Measurements from ENCODE around the gene FHIT.

The FHIT gene

GRCh38 chr3:60094392-60094947, 1156.8 kb downstream of the FHIT start:
- TF ChIP-seq Cebpa-rat (IDR thresholded peaks at IDR 0.05): no peak
- no peaks in the 10 kb centered on the region for H3K27me3 ChIP-seq
- no peaks in the 10 kb centered on the region for H3K4me1 ChIP-seq
- no peaks in the 10 kb centered on the region for H4K20me1 ChIP-seq
- no peak overlapping the region for H3K4me2 ChIP-seq
- H3K9me3 ChIP-seq: peaks cover 11% of the 10 kb centered on the region; the same call in 1 of the 2 replicates
- no peaks in the 10 kb centered on the region for H3K36me3 ChIP-seq
- H3K4me3 ChIP-seq: no peak overlapping the region
- no peak overlapping the region for H3K9ac ChIP-seq
- no peak overlapping the region for H3K27ac ChIP-seq

DNA sequence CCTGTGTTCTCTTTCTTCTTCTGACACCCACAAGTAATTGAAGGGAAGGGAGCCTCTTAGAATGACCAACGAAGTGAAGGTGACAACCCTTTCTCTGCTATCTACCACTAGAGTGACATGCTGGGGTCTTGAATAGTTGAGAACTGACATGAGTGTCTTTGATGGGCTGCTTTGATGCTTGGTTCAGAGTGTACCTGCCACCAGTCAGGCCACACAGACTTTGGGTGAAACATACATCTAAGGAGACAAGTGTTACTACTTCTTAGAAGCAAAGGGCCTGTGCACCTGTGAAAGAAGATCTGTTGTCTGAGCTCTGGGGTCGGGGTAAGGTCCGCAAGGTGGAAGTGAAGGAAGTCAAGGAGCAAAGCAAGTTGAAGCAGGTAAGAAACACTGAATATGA, 1160.7 kb downstream of the FHIT start:
- Histone ChIP-seq H3K9ac (no peak overlapping the region), H3K36me3 (no peaks in the 10 kb centered on the region), H3K27ac (no peak overlapping the region), H3K27me3 (no peaks in the 10 kb centered on the region), H3K4me1 (no peaks in the 10 kb centered on the region), H3K4me3 (no peak overlapping the region), H3K4me2 (no peak overlapping the region), H3K9me3 (peaks cover 15% of the 10 kb centered on the region), H4K20me1 (no peaks in the 10 kb centered on the region)
- TF ChIP-seq Cebpa-rat (IDR thresholded peaks at IDR 0.05): no peak

- Histone ChIP-seq H3K4me3 (no peak overlapping the region), H3K27me3 (no peaks in the 10 kb centered on the region), H3K4me2 (no peak overlapping the region), H4K20me1 (no peaks in the 10 kb centered on the region), H3K9me3 (peaks cover 34% of the 10 kb centered on the region), H3K27ac (no peak overlapping the region), H3K4me1 (peaks cover 12% of the 10 kb centered on the region), H3K9ac (no peak overlapping the region), H3K36me3 (no peaks in the 10 kb centered on the region)
- no peak for TF ChIP-seq Cebpa-rat (IDR thresholded peaks at IDR 0.05)
Measured at GRCh38 chr3:60086811-60087210, 1164.4 kb downstream of the FHIT start.

DNA sequence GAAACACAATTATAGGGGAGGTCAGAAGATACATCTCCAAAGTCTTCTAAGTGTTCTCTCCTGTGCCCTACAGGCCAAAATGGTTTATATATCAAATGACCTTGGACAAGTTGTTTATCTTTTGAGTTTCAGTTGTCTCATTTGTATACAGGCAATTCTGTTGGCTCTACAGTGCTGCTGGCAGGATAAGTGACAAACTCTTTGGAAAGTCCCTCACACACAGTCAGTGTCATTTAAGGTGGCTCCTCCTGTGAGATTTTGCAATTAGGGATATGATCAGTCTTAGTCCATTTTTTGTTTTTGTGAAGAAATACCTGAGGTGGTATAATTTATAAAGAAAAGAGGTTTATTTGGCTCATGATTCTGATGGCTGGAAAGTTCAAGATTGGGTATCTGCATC, 1165.6 kb downstream of the FHIT start:
- H4K20me1 ChIP-seq: no peaks in the 10 kb centered on the region
- H3K27me3 ChIP-seq: no peaks in the 10 kb centered on the region
- H3K9me3 ChIP-seq: peaks cover 34% of the 10 kb centered on the region
- H3K4me2 ChIP-seq: no peak overlapping the region
- no peak overlapping the region for H3K27ac ChIP-seq
- H3K9ac ChIP-seq: no peak overlapping the region
- TF ChIP-seq Cebpa-rat (IDR thresholded peaks at IDR 0.05): no peak
- H3K36me3 ChIP-seq: no peaks in the 10 kb centered on the region
- no peak overlapping the region for H3K4me3 ChIP-seq
- H3K4me1 ChIP-seq: peaks cover 24% of the 10 kb centered on the region

DNA sequence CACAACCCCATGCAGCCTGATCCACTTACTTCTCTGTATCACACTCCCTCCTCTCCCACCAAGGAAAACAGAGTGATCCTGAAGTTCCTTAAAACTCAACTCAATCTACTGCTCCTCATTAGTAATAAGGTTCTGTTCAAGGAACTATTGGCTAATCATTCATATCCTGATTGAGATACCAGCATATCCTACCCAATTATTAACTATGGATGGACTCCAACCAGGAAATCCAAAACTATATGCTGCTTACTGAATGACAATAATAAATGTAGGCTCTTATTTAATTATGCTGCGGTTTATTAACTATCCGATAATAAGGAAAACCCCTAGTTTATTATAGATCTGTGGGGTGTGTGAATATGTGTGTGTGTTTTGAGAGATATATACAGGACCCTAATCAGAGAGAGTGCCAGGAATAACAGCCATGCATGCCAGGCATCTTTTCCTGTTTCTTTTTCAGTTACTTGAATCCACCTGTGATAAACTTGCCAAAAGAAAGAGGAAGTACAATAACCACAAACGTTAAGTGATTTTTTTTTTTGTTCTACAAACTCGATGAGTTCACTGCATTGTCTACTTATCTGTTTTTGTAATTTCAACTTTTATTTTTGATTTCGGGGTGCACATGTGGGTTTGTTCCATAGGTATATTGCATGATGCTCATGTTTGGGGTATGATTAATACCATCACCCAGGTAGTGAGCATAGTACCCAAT, 1169.7 kb downstream of the FHIT start:
- Histone ChIP-seq H3K4me2 (peak overlapping the region; percentile 75), H3K4me3 (peak overlapping the region; percentile 20; the same call in 1 of the 2 replicates), H3K27ac (peak overlapping the region; percentile 51; the same call in 1 of the 2 replicates), H3K9ac (no peak overlapping the region), H3K27me3 (no peaks in the 10 kb centered on the region), H3K9me3 (peaks cover 34% of the 10 kb centered on the region), H4K20me1 (no peaks in the 10 kb centered on the region), H3K4me1 (peaks cover 40% of the 10 kb centered on the region), H3K36me3 (no peaks in the 10 kb centered on the region)
- TF ChIP-seq Cebpa-rat (IDR thresholded peaks at IDR 0.05): no peak

- Histone ChIP-seq H3K4me1 (peaks cover 49% of the 10 kb centered on the region), H3K9ac (no peak overlapping the region), H3K27ac (peak overlapping the region; percentile 28; the same call in 1 of the 2 replicates), H3K27me3 (no peaks in the 10 kb centered on the region), H3K4me2 (peak overlapping the region; percentile 75), H3K4me3 (no peak overlapping the region), H3K36me3 (no peaks in the 10 kb centered on the region), H3K9me3 (peaks cover 26% of the 10 kb centered on the region), H4K20me1 (no peaks in the 10 kb centered on the region)
- no peak for TF ChIP-seq Cebpa-rat (IDR thresholded peaks at IDR 0.05)
Measured at GRCh38 chr3:60080648-60081047, 1170.6 kb downstream of the FHIT start.

GRCh38 chr3:60079076-60079475, 1172.2 kb downstream of the FHIT start:
- H3K9ac ChIP-seq: no peak overlapping the region
- no peak for TF ChIP-seq Cebpa-rat (IDR thresholded peaks at IDR 0.05)
- peaks cover 43% of the 10 kb centered on the region for H3K4me1 ChIP-seq
- H3K9me3 ChIP-seq: peaks cover 25% of the 10 kb centered on the region
- no peaks in the 10 kb centered on the region for H4K20me1 ChIP-seq
- no peaks in the 10 kb centered on the region for H3K36me3 ChIP-seq
- no peaks in the 10 kb centered on the region for H3K27me3 ChIP-seq
- H3K27ac ChIP-seq: peak overlapping the region; percentile 37
- peak overlapping the region; percentile 4; the same call in 1 of the 2 replicates for H3K4me2 ChIP-seq
- H3K4me3 ChIP-seq: no peak overlapping the region

DNA sequence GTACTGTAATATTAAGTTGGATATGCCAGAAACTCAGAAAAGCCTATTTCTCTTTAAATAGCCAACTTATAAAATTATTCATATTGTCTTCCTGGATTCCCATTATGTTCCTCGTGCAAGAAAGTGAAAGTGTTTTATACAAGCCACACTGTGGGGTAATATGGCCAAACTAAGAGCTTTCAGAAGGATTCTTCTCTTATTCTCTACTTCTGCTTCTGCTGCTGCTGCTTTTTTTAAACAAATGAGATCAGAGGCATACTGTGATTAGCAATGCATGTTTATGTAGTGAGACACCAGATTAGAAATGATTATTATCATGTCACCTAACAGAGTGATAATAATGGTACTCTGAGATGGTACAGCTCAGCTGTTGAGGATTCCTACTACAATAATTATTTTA, 1174.9 kb downstream of the FHIT start:
- H3K27me3 ChIP-seq: no peaks in the 10 kb centered on the region
- peak overlapping the region; percentile 52 for H3K4me2 ChIP-seq
- 0 out of 2 replicates have a peak overlapping the region, but pooled peaks have one; percentile 15 for H3K27ac ChIP-seq
- H3K4me3 ChIP-seq: no peak overlapping the region
- no peaks in the 10 kb centered on the region for H4K20me1 ChIP-seq
- H3K9me3 ChIP-seq: peaks cover 26% of the 10 kb centered on the region
- H3K4me1 ChIP-seq: peaks cover 41% of the 10 kb centered on the region
- no peaks in the 10 kb centered on the region for H3K36me3 ChIP-seq
- no peak for TF ChIP-seq Cebpa-rat (IDR thresholded peaks at IDR 0.05)
- no peak overlapping the region for H3K9ac ChIP-seq

- Histone ChIP-seq H3K36me3 (no peaks in the 10 kb centered on the region), H3K4me1 (peaks cover 36% of the 10 kb centered on the region), H3K27ac (no peak overlapping the region), H3K4me2 (no peak overlapping the region), H3K9me3 (peaks cover 28% of the 10 kb centered on the region), H3K4me3 (no peak overlapping the region), H4K20me1 (no peaks in the 10 kb centered on the region), H3K9ac (no peak overlapping the region), H3K27me3 (no peaks in the 10 kb centered on the region)
- no peak for TF ChIP-seq Cebpa-rat (IDR thresholded peaks at IDR 0.05)
Measured at GRCh38 chr3:60073942-60074341, 1177.3 kb downstream of the FHIT start.

GRCh38 chr3:60073228-60073627, 1178.0 kb downstream of the FHIT start:
- Histone ChIP-seq H3K4me1 (peaks cover 35% of the 10 kb centered on the region), H3K4me2 (no peak overlapping the region), H3K27me3 (no peaks in the 10 kb centered on the region), H4K20me1 (no peaks in the 10 kb centered on the region), H3K36me3 (no peaks in the 10 kb centered on the region), H3K9me3 (peaks cover 27% of the 10 kb centered on the region), H3K27ac (no peak overlapping the region), H3K4me3 (no peak overlapping the region), H3K9ac (no peak overlapping the region)
- TF ChIP-seq Cebpa-rat (IDR thresholded peaks at IDR 0.05): no peak

Data from BLaER1 (cell line).